ENCODE results near the gene TERT. TPM values are rescaled to one million over a fixed set of nuclear protein-coding genes. Genes with fewer than 3 reads are reported as not detected.

TERT gene
- total RNA-seq, 1 donor from 2014 or later, result not detected

GRCh38 chr5:1219098-1219767 is 75.6 kb downstream of the TERT start:
- no peak for DNase-seq (ENCODE audit: low spot score)

- no peak for DNase-seq (ENCODE audit: low spot score)
These were observed 76.4 kb downstream of the TERT start for GRCh38 chr5:1218351-1219080.

GRCh38 chr5:1217596-1218206 is 77.2 kb downstream of the TERT start:
- no peak for DNase-seq (ENCODE audit: low spot score)

GRCh38 chr5:1216918-1217295 is 78.0 kb downstream of the TERT start:
- no peak for DNase-seq (ENCODE audit: low spot score)

GRCh38 chr5:1216211-1216917 is 78.5 kb downstream of the TERT start:
- no peak for DNase-seq (ENCODE audit: low spot score)

GRCh38 chr5:1215320-1216096 is 79.4 kb downstream of the TERT start:
- DNase-seq (ENCODE audit: low spot score), result no peak

GRCh38 chr5:1214936-1215220 is 80.0 kb downstream of the TERT start:
- no peak for DNase-seq (ENCODE audit: low spot score)

- no peak for DNase-seq (ENCODE audit: low spot score)
These were observed 80.5 kb downstream of the TERT start for GRCh38 chr5:1214163-1214935.

- no peak for DNase-seq (ENCODE audit: low spot score)
These were observed 81.2 kb downstream of the TERT start for GRCh38 chr5:1213508-1214162.

GRCh38 chr5:1212881-1213280 is 82.0 kb downstream of the TERT start:
- no peak for DNase-seq (ENCODE audit: low spot score)

GRCh38 chr5:1212271-1212670 is 82.6 kb downstream of the TERT start:
- DNase-seq (ENCODE audit: low spot score), result no peak

GRCh38 chr5:1211701-1212100 is 83.2 kb downstream of the TERT start:
- no peak for DNase-seq (ENCODE audit: low spot score)

- DNase-seq (ENCODE audit: low spot score), result no peak
These were observed 84.0 kb downstream of the TERT start for GRCh38 chr5:1210832-1211251.

GRCh38 chr5:1209896-1210776 is 84.7 kb downstream of the TERT start:
- DNase-seq (ENCODE audit: low spot score), result no peak

- DNase-seq (ENCODE audit: low spot score), result no peak
These were observed 85.4 kb downstream of the TERT start for GRCh38 chr5:1209489-1209852.

- no peak for DNase-seq (ENCODE audit: low spot score)
These were observed 86.0 kb downstream of the TERT start for GRCh38 chr5:1208743-1209488.

GRCh38 chr5:1208221-1208742 is 86.6 kb downstream of the TERT start:
- no peak for DNase-seq (ENCODE audit: low spot score)

- DNase-seq (ENCODE audit: low spot score), result no peak
These were observed 87.3 kb downstream of the TERT start for GRCh38 chr5:1207555-1207954.

Measured in mucosa of gallbladder (tissue), 1 donor.